ENCODE data around the gene PDLIM3. TPM values are rescaled to one million over a fixed set of nuclear protein-coding genes. Genes with fewer than 3 reads are reported as not detected.

The PDLIM3 gene
- total RNA-seq, 1 experiment from 2014 or later: 6.2 TPM

- TF ChIP-seq PRDM15 (CRISPR knock-in tag; IDR thresholded peaks at IDR 0.05): no peak
Measured at GRCh38 chr4:185548587-185548986, 13.3 kb upstream of the PDLIM3 start (continued).

GRCh38 chr4:185546335-185546734 lies 11.0 kb upstream of the PDLIM3 start:
- Mint-ChIP-seq H3K36me3 (no peaks in the 10 kb centered on the region), H3K27ac (no peak overlapping the region), H3K4me1 (peaks cover 8% of the 10 kb centered on the region; the same call in 1 of the 2 replicates), H3K27me3 (ENCODE audit: low read depth) (peaks cover 7% of the 10 kb centered on the region), H3K4me3 (no peak overlapping the region), H3K9me3 (peaks cover 14% of the 10 kb centered on the region)
- ATAC-seq (no peak), DNase-seq (ENCODE audit: low spot score) (no peak)
- CTCF ChIA-PET: no interaction called here
- POLR2A ChIA-PET: no interaction called here
- TF ChIP-seq RELA (CRISPR knock-in tag; IDR thresholded peaks at IDR 0.05; ENCODE audit: borderline replicate concordance) (no peak), ZNF281 (CRISPR knock-in tag; IDR thresholded peaks at IDR 0.05) (no peak), ZNF671 (CRISPR knock-in tag; IDR thresholded peaks at IDR 0.05) (no peak), GTF2I (CRISPR knock-in tag; conservative IDR thresholded peaks at IDR 0.05) (no peak), HMGXB4 (CRISPR knock-in tag; IDR thresholded peaks at IDR 0.05) (no peak), ZNF423 (CRISPR knock-in tag; IDR thresholded peaks at IDR 0.05) (no peak), ZNF121 (CRISPR knock-in tag; IDR thresholded peaks at IDR 0.05) (no peak)
- TF ChIP-seq, protein P1, sequence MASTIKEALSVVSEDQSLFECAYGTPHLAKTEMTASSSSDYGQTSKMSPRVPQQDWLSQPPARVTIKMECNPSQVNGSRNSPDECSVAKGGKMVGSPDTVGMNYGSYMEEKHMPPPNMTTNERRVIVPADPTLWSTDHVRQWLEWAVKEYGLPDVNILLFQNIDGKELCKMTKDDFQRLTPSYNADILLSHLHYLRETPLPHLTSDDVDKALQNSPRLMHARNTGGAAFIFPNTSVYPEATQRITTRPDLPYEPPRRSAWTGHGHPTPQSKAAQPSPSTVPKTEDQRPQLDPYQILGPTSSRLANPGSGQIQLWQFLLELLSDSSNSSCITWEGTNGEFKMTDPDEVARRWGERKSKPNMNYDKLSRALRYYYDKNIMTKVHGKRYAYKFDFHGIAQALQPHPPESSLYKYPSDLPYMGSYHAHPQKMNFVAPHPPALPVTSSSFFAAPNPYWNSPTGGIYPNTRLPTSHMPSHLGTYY (CRISPR knock-in tag; IDR thresholded peaks at IDR 0.05): no peak
- TF ChIP-seq, protein P2, sequence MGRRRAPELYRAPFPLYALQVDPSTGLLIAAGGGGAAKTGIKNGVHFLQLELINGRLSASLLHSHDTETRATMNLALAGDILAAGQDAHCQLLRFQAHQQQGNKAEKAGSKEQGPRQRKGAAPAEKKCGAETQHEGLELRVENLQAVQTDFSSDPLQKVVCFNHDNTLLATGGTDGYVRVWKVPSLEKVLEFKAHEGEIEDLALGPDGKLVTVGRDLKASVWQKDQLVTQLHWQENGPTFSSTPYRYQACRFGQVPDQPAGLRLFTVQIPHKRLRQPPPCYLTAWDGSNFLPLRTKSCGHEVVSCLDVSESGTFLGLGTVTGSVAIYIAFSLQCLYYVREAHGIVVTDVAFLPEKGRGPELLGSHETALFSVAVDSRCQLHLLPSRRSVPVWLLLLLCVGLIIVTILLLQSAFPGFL (CRISPR knock-in tag; IDR thresholded peaks at IDR 0.05; ENCODE audit: borderline replicate concordance): no peak

- Mint-ChIP-seq H3K4me3 (no peak overlapping the region), H3K27ac (no peak overlapping the region), H3K36me3 (no peaks in the 10 kb centered on the region), H3K9me3 (no peaks in the 10 kb centered on the region), H3K27me3 (ENCODE audit: low read depth) (peaks cover 7% of the 10 kb centered on the region), H3K4me1 (peaks cover 5% of the 10 kb centered on the region; the same call in 1 of the 2 replicates)
- ATAC-seq (no peak), DNase-seq (ENCODE audit: low spot score) (no peak)
- CTCF ChIA-PET: no interaction called here
- POLR2A ChIA-PET: interaction anchor here (0.6 to 0.7 kb wide), 4 partner anchors 18 to 96 kb away, joined by 3 to 4 read pairs (median 3); no protein-coding TSS in a partner anchor
- no peak for TF ChIP-seq CBFB (CRISPR knock-in tag; IDR thresholded peaks at IDR 0.05; ENCODE audit: low read depth)
- no peak for TF ChIP-seq ZNF138 (CRISPR knock-in tag; conservative IDR thresholded peaks at IDR 0.05)
- no peak for TF ChIP-seq FOXP1 (CRISPR knock-in tag; IDR thresholded peaks at IDR 0.05; ENCODE audit: borderline replicate concordance)
- no peak for TF ChIP-seq FOXK1 (CRISPR knock-in tag; IDR thresholded peaks at IDR 0.05)
- no peak for TF ChIP-seq ETV6 (CRISPR knock-in tag; IDR thresholded peaks at IDR 0.05)
- TF ChIP-seq, protein P3, sequence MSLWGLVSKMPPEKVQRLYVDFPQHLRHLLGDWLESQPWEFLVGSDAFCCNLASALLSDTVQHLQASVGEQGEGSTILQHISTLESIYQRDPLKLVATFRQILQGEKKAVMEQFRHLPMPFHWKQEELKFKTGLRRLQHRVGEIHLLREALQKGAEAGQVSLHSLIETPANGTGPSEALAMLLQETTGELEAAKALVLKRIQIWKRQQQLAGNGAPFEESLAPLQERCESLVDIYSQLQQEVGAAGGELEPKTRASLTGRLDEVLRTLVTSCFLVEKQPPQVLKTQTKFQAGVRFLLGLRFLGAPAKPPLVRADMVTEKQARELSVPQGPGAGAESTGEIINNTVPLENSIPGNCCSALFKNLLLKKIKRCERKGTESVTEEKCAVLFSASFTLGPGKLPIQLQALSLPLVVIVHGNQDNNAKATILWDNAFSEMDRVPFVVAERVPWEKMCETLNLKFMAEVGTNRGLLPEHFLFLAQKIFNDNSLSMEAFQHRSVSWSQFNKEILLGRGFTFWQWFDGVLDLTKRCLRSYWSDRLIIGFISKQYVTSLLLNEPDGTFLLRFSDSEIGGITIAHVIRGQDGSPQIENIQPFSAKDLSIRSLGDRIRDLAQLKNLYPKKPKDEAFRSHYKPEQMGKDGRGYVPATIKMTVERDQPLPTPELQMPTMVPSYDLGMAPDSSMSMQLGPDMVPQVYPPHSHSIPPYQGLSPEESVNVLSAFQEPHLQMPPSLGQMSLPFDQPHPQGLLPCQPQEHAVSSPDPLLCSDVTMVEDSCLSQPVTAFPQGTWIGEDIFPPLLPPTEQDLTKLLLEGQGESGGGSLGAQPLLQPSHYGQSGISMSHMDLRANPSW (CRISPR knock-in tag; conservative IDR thresholded peaks at IDR 0.05; ENCODE audit: low read depth): no peak
- no peak for TF ChIP-seq NR3C1 (CRISPR knock-in tag; conservative IDR thresholded peaks at IDR 0.05; ENCODE audit: low read depth)
- no peak for TF ChIP-seq KAT7 (CRISPR knock-in tag; IDR thresholded peaks at IDR 0.05; ENCODE audit: borderline replicate concordance)
- TF ChIP-seq ZBTB21 (CRISPR knock-in tag; IDR thresholded peaks at IDR 0.05; ENCODE audit: borderline replicate concordance): no peak
- TF ChIP-seq HMGA2 (CRISPR knock-in tag; IDR thresholded peaks at IDR 0.05): no peak
Measured at GRCh38 chr4:185542626-185543315, 7.5 kb upstream of the PDLIM3 start.

All from WTC11 (cell line).